NCI-H748 treated with DMSO at 0.1 percent for 48 hours (cell line): ENCODE measurements around the gene LRFN2.

Experiments used
- DNase-seq: peaks from one replicate; lab custom pipeline; 2025; lab: John Stamatoyannopoulos, UW

The LRFN2 gene

GRCh38 chr6:40399888-40400457 lies 187.2 kb downstream of the LRFN2 start:
- peak; percentile 69 for DNase-seq

GRCh38 chr6:40398810-40399477 lies 188.2 kb downstream of the LRFN2 start:
- no peak for DNase-seq

GRCh38 chr6:40398034-40398691 lies 189.0 kb downstream of the LRFN2 start:
- DNase-seq = no peak

GRCh38 chr6:40397287-40398033 lies 189.7 kb downstream of the LRFN2 start:
- DNase-seq = no peak

- no peak for DNase-seq
Measured at GRCh38 chr6:40395698-40396076, 191.5 kb downstream of the LRFN2 start.

GRCh38 chr6:40395066-40395697 lies 192.0 kb downstream of the LRFN2 start:
- no peak for DNase-seq

GRCh38 chr6:40394381-40394780 lies 192.8 kb downstream of the LRFN2 start:
- DNase-seq = no peak

GRCh38 chr6:40393641-40394040 lies 193.5 kb downstream of the LRFN2 start:
- no peak for DNase-seq

- no peak for DNase-seq
Measured at GRCh38 chr6:40392589-40392988, 194.6 kb downstream of the LRFN2 start.

GRCh38 chr6:40391851-40392517 lies 195.2 kb downstream of the LRFN2 start:
- DNase-seq = no peak

- no peak for DNase-seq
Measured at GRCh38 chr6:40391086-40391485, 196.1 kb downstream of the LRFN2 start.

- no peak for DNase-seq
Measured at GRCh38 chr6:40390144-40390800, 196.9 kb downstream of the LRFN2 start.

GRCh38 chr6:40389254-40389653 lies 197.9 kb downstream of the LRFN2 start:
- DNase-seq = no peak

GRCh38 chr6:40387871-40388264 lies 199.3 kb downstream of the LRFN2 start:
- DNase-seq = no peak

GRCh38 chr6:40387127-40387870 lies 199.9 kb downstream of the LRFN2 start:
- DNase-seq = no peak

- no peak for DNase-seq
Measured at GRCh38 chr6:40386200-40386599, 201.0 kb downstream of the LRFN2 start.

GRCh38 chr6:40383348-40384115 lies 203.6 kb downstream of the LRFN2 start:
- no peak for DNase-seq

GRCh38 chr6:40380271-40380670 lies 206.9 kb downstream of the LRFN2 start:
- DNase-seq = no peak

GRCh38 chr6:40379811-40380210 lies 207.4 kb downstream of the LRFN2 start:
- no peak for DNase-seq

GRCh38 chr6:40378725-40379074 lies 208.5 kb downstream of the LRFN2 start:
- no peak for DNase-seq
